ENCODE data around the gene DHX9.

DHX9 gene

GRCh38 chr1:182841368-182841988 is 2.3 kb downstream of the DHX9 start:
- DNase-seq (ENCODE audit: low read depth in 3 of 3) = no peak

- no peak for DNase-seq (ENCODE audit: low read depth in 3 of 3)
These were observed 3.1 kb downstream of the DHX9 start for GRCh38 chr1:182842265-182842664.

GRCh38 chr1:182845379-182845778 is 6.2 kb downstream of the DHX9 start:
- DNase-seq (ENCODE audit: low read depth in 3 of 3) = no peak

GRCh38 chr1:182845894-182846293 is 6.7 kb downstream of the DHX9 start:
- no peak for DNase-seq (ENCODE audit: low read depth in 3 of 3)

GRCh38 chr1:182847105-182847504 is 8.0 kb downstream of the DHX9 start:
- DNase-seq (ENCODE audit: low read depth in 3 of 3) = no peak

- DNase-seq (ENCODE audit: low read depth in 3 of 3) = no peak
These were observed 9.6 kb downstream of the DHX9 start for GRCh38 chr1:182848736-182849135.

- no peak for DNase-seq (ENCODE audit: low read depth in 3 of 3)
These were observed 11.2 kb downstream of the DHX9 start for GRCh38 chr1:182850319-182850718.

- DNase-seq (ENCODE audit: low read depth in 3 of 3) = no peak
These were observed 12.7 kb downstream of the DHX9 start for GRCh38 chr1:182851825-182852224.

- no peak for DNase-seq (ENCODE audit: low read depth in 3 of 3)
These were observed 16.8 kb downstream of the DHX9 start for GRCh38 chr1:182855911-182856310.

- no peak for DNase-seq (ENCODE audit: low read depth in 3 of 3)
These were observed 18.1 kb downstream of the DHX9 start for GRCh38 chr1:182857212-182857611.

GRCh38 chr1:182860658-182861057 is 21.5 kb downstream of the DHX9 start:
- DNase-seq (ENCODE audit: low read depth in 3 of 3) = no peak

GRCh38 chr1:182861994-182862393 is 22.8 kb downstream of the DHX9 start:
- DNase-seq (ENCODE audit: low read depth in 3 of 3) = no peak

GRCh38 chr1:182862827-182863226 is 23.7 kb downstream of the DHX9 start:
- DNase-seq (ENCODE audit: low read depth in 3 of 3) = no peak

GRCh38 chr1:182863940-182864339 is 24.8 kb downstream of the DHX9 start:
- DNase-seq (ENCODE audit: low read depth in 3 of 3) = no peak

GRCh38 chr1:182867861-182868260 is 28.7 kb downstream of the DHX9 start:
- no peak for DNase-seq (ENCODE audit: low read depth in 3 of 3)

GRCh38 chr1:182869241-182869666 is 30.1 kb downstream of the DHX9 start:
- DNase-seq (ENCODE audit: low read depth in 3 of 3) = no peak

- no peak for DNase-seq (ENCODE audit: low read depth in 3 of 3)
These were observed 33.7 kb downstream of the DHX9 start for GRCh38 chr1:182872881-182873280.

GRCh38 chr1:182875889-182876288 is 36.7 kb downstream of the DHX9 start:
- no peak for DNase-seq (ENCODE audit: low read depth in 3 of 3)

- DNase-seq (ENCODE audit: low read depth in 3 of 3) = no peak
These were observed 38.2 kb downstream of the DHX9 start for GRCh38 chr1:182877331-182877730.

GRCh38 chr1:182877842-182878241 is 38.7 kb downstream of the DHX9 start:
- DNase-seq (ENCODE audit: low read depth in 3 of 3) = no peak

- DNase-seq (ENCODE audit: low read depth in 3 of 3) = no peak
These were observed 45.7 kb downstream of the DHX9 start for GRCh38 chr1:182884872-182885271.

GRCh38 chr1:182885591-182885990 is 46.4 kb downstream of the DHX9 start:
- no peak for DNase-seq (ENCODE audit: low read depth in 3 of 3)

GRCh38 chr1:182886985-182887384 is 47.8 kb downstream of the DHX9 start:
- no peak for DNase-seq (ENCODE audit: low read depth in 3 of 3)

All from stimulated activated CD4-positive, alpha-beta T cell treated with anti-CD3 and anti-CD28 coated beads, TNF-alpha, amount 100 ng/mL, for 48 hours (primary cell).